T-helper 2 cell (primary cell): Measurements from ENCODE around the gene ARFGAP1.
"Not testable (repeated sequence)": the region's sequence is repeated elsewhere in the genome, so short reads cannot be mapped to it uniquely, and the experiment has no call there.

Experiments
- DNase-seq, 5 experiments: peaks; one replicate each; pipeline versions ENCODE4 v3.0.0 to v3.0.0-alpha.2; 2012 to 2022

Gene ARFGAP1

GRCh38 chr20:63293456-63293855 is 20.8 kb downstream of the ARFGAP1 start:
- no peak for DNase-seq

- no peak for DNase-seq
Observed at GRCh38 chr20:63293871-63294535, 21.4 kb downstream of the ARFGAP1 start.

- DNase-seq, result no peak
Observed at GRCh38 chr20:63294536-63294900, 21.9 kb downstream of the ARFGAP1 start.

- DNase-seq, result no peak
Observed at GRCh38 chr20:63295018-63295417, 22.4 kb downstream of the ARFGAP1 start.

GRCh38 chr20:63295422-63295821 is 22.8 kb downstream of the ARFGAP1 start:
- DNase-seq, result no peak

- no peak for DNase-seq
Observed at GRCh38 chr20:63295846-63296245, 23.2 kb downstream of the ARFGAP1 start.

- DNase-seq, result no peak
Observed at GRCh38 chr20:63296531-63297299, 24.1 kb downstream of the ARFGAP1 start.

GRCh38 chr20:63297371-63297781 is 24.8 kb downstream of the ARFGAP1 start:
- DNase-seq, result no peak

GRCh38 chr20:63297796-63298572 is 25.4 kb downstream of the ARFGAP1 start:
- DNase-seq, result no peak

- DNase-seq, result no peak
Observed at GRCh38 chr20:63298731-63299312, 26.2 kb downstream of the ARFGAP1 start.

- DNase-seq, result no peak
Observed at GRCh38 chr20:63301671-63302070, 29.1 kb downstream of the ARFGAP1 start.

- DNase-seq, result no peak
Observed at GRCh38 chr20:63303095-63303666, 30.6 kb downstream of the ARFGAP1 start.

- no peak for DNase-seq
Observed at GRCh38 chr20:63305393-63305792, 32.8 kb downstream of the ARFGAP1 start.

GRCh38 chr20:63305933-63306672 is 33.5 kb downstream of the ARFGAP1 start:
- not testable (repeated sequence) for DNase-seq

- no peak for DNase-seq
Observed at GRCh38 chr20:63306673-63307537, 34.3 kb downstream of the ARFGAP1 start.

GRCh38 chr20:63307538-63308217 is 35.1 kb downstream of the ARFGAP1 start:
- DNase-seq, result no peak

- no peak for DNase-seq
Observed at GRCh38 chr20:63308218-63308911, 35.8 kb downstream of the ARFGAP1 start.

- DNase-seq, result peak in 2 of 5 experiments; percentile 22
Observed at GRCh38 chr20:63309261-63310071, 36.9 kb downstream of the ARFGAP1 start.
